Measurements from ENCODE around the gene PTPRG.

Gene PTPRG

GRCh38 chr3:61841988-61842387, 280.6 kb downstream of the PTPRG start:
- no peak for DNase-seq

- DNase-seq = no peak
These were observed 283.0 kb downstream of the PTPRG start for GRCh38 chr3:61844346-61844745.

GRCh38 chr3:61846488-61846887, 285.1 kb downstream of the PTPRG start:
- no peak for DNase-seq

GRCh38 chr3:61847784-61848462, 286.6 kb downstream of the PTPRG start:
- no peak for DNase-seq

- no peak for DNase-seq
These were observed 287.5 kb downstream of the PTPRG start for GRCh38 chr3:61848885-61849284.

GRCh38 chr3:61853912-61854311, 292.5 kb downstream of the PTPRG start:
- DNase-seq = no peak

GRCh38 chr3:61855211-61855610, 293.8 kb downstream of the PTPRG start:
- DNase-seq = no peak

GRCh38 chr3:61857297-61857696, 295.9 kb downstream of the PTPRG start:
- DNase-seq = no peak

- DNase-seq = no peak
These were observed 296.7 kb downstream of the PTPRG start for GRCh38 chr3:61858054-61858453.

GRCh38 chr3:61861410-61861809, 300.0 kb downstream of the PTPRG start:
- no peak for DNase-seq

GRCh38 chr3:61862614-61863289, 301.4 kb downstream of the PTPRG start:
- DNase-seq = no peak

GRCh38 chr3:61863579-61863978, 302.2 kb downstream of the PTPRG start:
- DNase-seq = no peak

- no peak for DNase-seq
These were observed 303.5 kb downstream of the PTPRG start for GRCh38 chr3:61864886-61865285.

- no peak for DNase-seq
These were observed 304.2 kb downstream of the PTPRG start for GRCh38 chr3:61865466-61866152.

- DNase-seq = no peak
These were observed 304.8 kb downstream of the PTPRG start for GRCh38 chr3:61866153-61866542.

- no peak for DNase-seq
These were observed 305.6 kb downstream of the PTPRG start for GRCh38 chr3:61866961-61867461.

- no peak for DNase-seq
These were observed 307.1 kb downstream of the PTPRG start for GRCh38 chr3:61868499-61868898.

- DNase-seq = no peak
These were observed 308.0 kb downstream of the PTPRG start for GRCh38 chr3:61869371-61869770.

GRCh38 chr3:61871644-61872043, 310.3 kb downstream of the PTPRG start:
- no peak for DNase-seq

GRCh38 chr3:61872077-61872706, 310.8 kb downstream of the PTPRG start:
- no peak for DNase-seq

- DNase-seq = no peak
These were observed 313.9 kb downstream of the PTPRG start for GRCh38 chr3:61875046-61875844.

- no peak for DNase-seq
These were observed 314.8 kb downstream of the PTPRG start for GRCh38 chr3:61875976-61876671.
